ENCODE data around the gene BNC2. TPM values are rescaled to one million over a fixed set of nuclear protein-coding genes. Genes with fewer than 3 reads are reported as not detected.

The BNC2 gene
- total RNA-seq, 1 donor = 53.9 TPM

GRCh38 chr9:16519001-16519400 is 351.5 kb downstream of the BNC2 start:
- TF ChIP-seq, protein P1, sequence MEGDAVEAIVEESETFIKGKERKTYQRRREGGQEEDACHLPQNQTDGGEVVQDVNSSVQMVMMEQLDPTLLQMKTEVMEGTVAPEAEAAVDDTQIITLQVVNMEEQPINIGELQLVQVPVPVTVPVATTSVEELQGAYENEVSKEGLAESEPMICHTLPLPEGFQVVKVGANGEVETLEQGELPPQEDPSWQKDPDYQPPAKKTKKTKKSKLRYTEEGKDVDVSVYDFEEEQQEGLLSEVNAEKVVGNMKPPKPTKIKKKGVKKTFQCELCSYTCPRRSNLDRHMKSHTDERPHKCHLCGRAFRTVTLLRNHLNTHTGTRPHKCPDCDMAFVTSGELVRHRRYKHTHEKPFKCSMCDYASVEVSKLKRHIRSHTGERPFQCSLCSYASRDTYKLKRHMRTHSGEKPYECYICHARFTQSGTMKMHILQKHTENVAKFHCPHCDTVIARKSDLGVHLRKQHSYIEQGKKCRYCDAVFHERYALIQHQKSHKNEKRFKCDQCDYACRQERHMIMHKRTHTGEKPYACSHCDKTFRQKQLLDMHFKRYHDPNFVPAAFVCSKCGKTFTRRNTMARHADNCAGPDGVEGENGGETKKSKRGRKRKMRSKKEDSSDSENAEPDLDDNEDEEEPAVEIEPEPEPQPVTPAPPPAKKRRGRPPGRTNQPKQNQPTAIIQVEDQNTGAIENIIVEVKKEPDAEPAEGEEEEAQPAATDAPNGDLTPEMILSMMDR (IDR thresholded peaks at IDR 0.05; ENCODE audit: extremely low read depth, low read depth, low read length) = no peak
- no peak for DNase-seq (ENCODE audit: insufficient read length, low spot score, missing footprints)
- H3K27ac ChIP-seq (ENCODE audit: low read depth, low read length) = no peak overlapping the region
- H2AFZ ChIP-seq (ENCODE audit: low read length) = no peak overlapping the region
- no peaks in the 10 kb centered on the region for H4K20me1 ChIP-seq (ENCODE audit: insufficient read depth, low read length)
- H3K4me2 ChIP-seq (ENCODE audit: insufficient read depth, low read length) = no peak overlapping the region
- H3K4me3 ChIP-seq (ENCODE audit: insufficient read depth, low read length) = no peak overlapping the region
- H3K9me3 ChIP-seq (ENCODE audit: low read depth, low read length) = no peaks in the 10 kb centered on the region
- H3K4me1 ChIP-seq (ENCODE audit: insufficient read depth, low read length) = peaks cover 61% of the 10 kb centered on the region
- peaks cover 32% of the 10 kb centered on the region for H3K79me2 ChIP-seq (ENCODE audit: insufficient read depth, low read length)
- H3K36me3 ChIP-seq (ENCODE audit: insufficient read depth, low read length) = no peaks in the 10 kb centered on the region
- no peaks in the 10 kb centered on the region for H3K27me3 ChIP-seq (ENCODE audit: insufficient read depth, low read length)

GRCh38 chr9:16516891-16517290 is 353.6 kb downstream of the BNC2 start:
- peaks cover 50% of the 10 kb centered on the region for H3K4me1 ChIP-seq (ENCODE audit: insufficient read depth, low read length)
- no peak overlapping the region for H3K4me2 ChIP-seq (ENCODE audit: insufficient read depth, low read length)
- no peaks in the 10 kb centered on the region for H3K36me3 ChIP-seq (ENCODE audit: insufficient read depth, low read length)
- H3K4me3 ChIP-seq (ENCODE audit: insufficient read depth, low read length) = no peak overlapping the region
- H4K20me1 ChIP-seq (ENCODE audit: insufficient read depth, low read length) = no peaks in the 10 kb centered on the region
- H3K79me2 ChIP-seq (ENCODE audit: insufficient read depth, low read length) = peaks cover 27% of the 10 kb centered on the region
- H3K27me3 ChIP-seq (ENCODE audit: insufficient read depth, low read length) = no peaks in the 10 kb centered on the region
- H3K9me3 ChIP-seq (ENCODE audit: low read depth, low read length) = no peaks in the 10 kb centered on the region
- peak overlapping the region; percentile 38 for H3K27ac ChIP-seq (ENCODE audit: low read depth, low read length)
- H2AFZ ChIP-seq (ENCODE audit: low read length) = no peak overlapping the region
- TF ChIP-seq, protein P1 (IDR thresholded peaks at IDR 0.05; ENCODE audit: extremely low read depth, low read depth, low read length) = no peak
- DNase-seq (ENCODE audit: insufficient read length, low spot score, missing footprints) = peak; percentile 32

DNA sequence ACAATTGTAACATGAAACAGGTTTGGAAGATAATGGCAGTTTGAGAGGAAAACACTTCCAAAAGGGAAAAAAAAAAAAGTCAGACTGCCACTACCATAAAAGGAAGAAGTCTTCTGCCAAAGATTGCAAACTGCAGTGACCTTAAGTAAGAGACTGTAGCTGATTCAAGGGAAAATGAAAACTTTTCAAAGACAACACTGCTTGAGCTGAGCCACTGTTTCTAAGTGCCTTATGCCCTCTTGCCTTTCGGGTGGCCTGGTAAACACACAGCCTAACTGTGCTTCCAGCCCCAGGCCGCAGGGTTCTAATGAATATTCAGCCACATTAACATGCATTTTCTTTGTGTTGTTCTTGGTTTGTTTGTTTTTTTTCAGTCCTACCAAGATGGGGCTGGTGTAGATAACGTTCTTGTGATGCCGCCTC is 354.6 kb downstream of the BNC2 start:
- Histone ChIP-seq H4K20me1 (ENCODE audit: insufficient read depth, low read length) (no peaks in the 10 kb centered on the region), H3K4me1 (ENCODE audit: insufficient read depth, low read length) (peaks cover 43% of the 10 kb centered on the region), H3K4me2 (ENCODE audit: insufficient read depth, low read length) (peak overlapping the region; percentile 51), H3K9me3 (ENCODE audit: low read depth, low read length) (no peaks in the 10 kb centered on the region), H3K27ac (ENCODE audit: low read depth, low read length) (peak overlapping the region; percentile 38), H3K27me3 (ENCODE audit: insufficient read depth, low read length) (no peaks in the 10 kb centered on the region), H3K36me3 (ENCODE audit: insufficient read depth, low read length) (no peaks in the 10 kb centered on the region), H3K79me2 (ENCODE audit: insufficient read depth, low read length) (peaks cover 25% of the 10 kb centered on the region), H2AFZ (ENCODE audit: low read length) (no peak overlapping the region), H3K4me3 (ENCODE audit: insufficient read depth, low read length) (no peak overlapping the region)
- peak; percentile 56 for DNase-seq (ENCODE audit: insufficient read length, low spot score, missing footprints)
- TF ChIP-seq, protein P1 (IDR thresholded peaks at IDR 0.05; ENCODE audit: extremely low read depth, low read depth, low read length) = no peak

DNA sequence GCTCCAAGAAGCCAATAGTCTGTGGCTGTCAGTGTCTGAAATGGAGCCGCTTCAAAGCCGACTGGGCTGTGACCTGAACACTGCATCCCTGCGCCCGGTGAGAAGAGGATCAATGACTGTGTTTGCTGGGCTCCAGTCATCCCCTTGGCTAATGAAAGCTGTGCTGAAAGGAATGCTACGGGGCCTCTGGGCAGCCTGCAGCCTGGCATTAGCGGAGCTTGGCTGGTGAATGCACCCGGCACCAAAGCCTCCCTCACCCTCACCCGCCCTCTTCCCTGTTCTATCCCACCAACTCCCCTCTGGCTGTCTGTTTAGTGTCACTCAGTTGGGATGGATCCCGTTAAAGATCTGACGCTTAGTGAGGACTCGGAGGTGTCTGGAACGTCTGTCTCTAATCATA is 355.3 kb downstream of the BNC2 start:
- Histone ChIP-seq H4K20me1 (ENCODE audit: insufficient read depth, low read length) (no peaks in the 10 kb centered on the region), H3K4me2 (ENCODE audit: insufficient read depth, low read length) (no peak overlapping the region), H3K79me2 (ENCODE audit: insufficient read depth, low read length) (peaks cover 19% of the 10 kb centered on the region), H3K27me3 (ENCODE audit: insufficient read depth, low read length) (no peaks in the 10 kb centered on the region), H3K4me3 (ENCODE audit: insufficient read depth, low read length) (no peak overlapping the region), H2AFZ (ENCODE audit: low read length) (no peak overlapping the region), H3K36me3 (ENCODE audit: insufficient read depth, low read length) (no peaks in the 10 kb centered on the region), H3K4me1 (ENCODE audit: insufficient read depth, low read length) (peaks cover 43% of the 10 kb centered on the region), H3K27ac (ENCODE audit: low read depth, low read length) (no peak overlapping the region), H3K9me3 (ENCODE audit: low read depth, low read length) (no peaks in the 10 kb centered on the region)
- TF ChIP-seq, protein P1 (IDR thresholded peaks at IDR 0.05; ENCODE audit: extremely low read depth, low read depth, low read length) = no peak
- DNase-seq (ENCODE audit: insufficient read length, low spot score, missing footprints) = no peak
